B cell (primary cell): ENCODE measurements around the gene SLC2A4RG. TPM values are rescaled to one million over a fixed set of nuclear protein-coding genes. Genes with fewer than 3 reads are reported as not detected.

Experiments used
- ATAC-seq: fragments of 200-7000 bp; cut with Tn5 transposase; one replicate; pipeline ENCODE4 v1.10.0; 2021; ENCODE audit warnings: low read depth, mild to moderate bottlenecking, moderate number of reproducible peaks, moderate library complexity
- CTCF ChIA-PET: fragments of 350-600 bp; sonication (Branson Sonifier 250); formaldehyde crosslinking; loops from one replicate; lab custom pipeline; 2021; ENCODE audit warnings: antibody characterized with exemption, inconsistent platforms; lab: Charles Lee
- POLR2A ChIA-PET: fragments of 350-600 bp; sonication (Branson Sonifier 250); formaldehyde crosslinking; loops from one replicate; lab custom pipeline; 2021; ENCODE audit warnings: antibody characterized with exemption; lab: Charles Lee
- DNase-seq: peaks from one replicate; pipeline ENCODE4 v3.0.0; 2013
- H2AFZ ChIP-seq: 2 replicates; pipeline ENCODE4 v1.6.1; 2012; ENCODE audit warnings: mild to moderate bottlenecking, low read depth, low read length; ENCODE audit not compliant: insufficient read depth, poor library complexity, severe bottlenecking
- H3K27ac ChIP-seq, 2 donors: 1 replicate in 1 of 2; 2 replicates in 1 of 2; pipeline ENCODE4 v1.5.1; 2012 to 2013; ENCODE audit warnings: low read length in 2 of 2, mild to moderate bottlenecking in 2 of 2, moderate library complexity in 1 of 2
- H3K27me3 ChIP-seq, 4 experiments: fragments of 200-600 bp in 1 of 4; sonication (generic) in 1 of 4; replicated peaks in 1 of 4; 1 replicate in 2 of 4; 2 replicates in 2 of 4; pipeline versions ENCODE4 v1.6.1 to v1.7.0; 2013 to 2016; ENCODE audit warnings: low read length in 3 of 4, mild to moderate bottlenecking in 2 of 4, mixed read lengths in 1 of 4, moderate library complexity in 1 of 4; ENCODE audit not compliant: insufficient read depth in 4 of 4, control insufficient read depth in 3 of 4; ENCODE audit errors: control extremely low read depth in 1 of 4
- H3K36me3 ChIP-seq, 2 experiments: replicated peaks in 1 of 2; 1 replicate in 1 of 2; 2 replicates in 1 of 2; pipeline versions ENCODE4 v1.6.1 to v1.7.1; 2013; ENCODE audit warnings: low read length in 1 of 2; ENCODE audit not compliant: insufficient read depth in 2 of 2, control insufficient read depth in 1 of 2; ENCODE audit errors: control extremely low read depth in 1 of 2, extremely low read depth in 1 of 2
- H3K4me1 ChIP-seq, 2 donors: fragments of 200-600 bp in 1 of 2; sonication (generic) in 1 of 2; 1 replicate in 1 of 2; 2 replicates in 1 of 2; pipeline versions ENCODE4 v1.5.1 to v1.6.1; 2013 to 2017; ENCODE audit warnings: low read length in 2 of 2; ENCODE audit not compliant: control insufficient read depth in 2 of 2, insufficient read depth in 2 of 2
- H3K4me2 ChIP-seq: replicated peaks from 2 replicates; pipeline ENCODE3; 2012; ENCODE audit warnings: mild to moderate bottlenecking, low read depth, low read length; ENCODE audit not compliant: poor library complexity, severe bottlenecking
- H3K4me3 ChIP-seq, 5 experiments: fragments of 200-600 bp in 1 of 5; sonication (generic) in 1 of 5; 1 replicate in 3 of 5; 2 replicates in 2 of 5; pipeline versions ENCODE4 v1.5.1 to v1.7.0; 2011 to 2016; ENCODE audit warnings: low read length in 4 of 5, mild to moderate bottlenecking in 4 of 5, low read depth in 2 of 5, control low read depth in 1 of 5, moderate library complexity in 1 of 5; ENCODE audit not compliant: insufficient read depth in 1 of 5; ENCODE audit errors: control extremely low read depth in 1 of 5, extremely low read depth in 1 of 5
- H3K79me2 ChIP-seq: fragments of 200-600 bp; sonication (generic); one replicate; pipeline ENCODE4 v1.6.0; 2016; ENCODE audit warnings: low read length; ENCODE audit not compliant: control insufficient read depth, insufficient read depth
- H3K9ac ChIP-seq: fragments of 200-600 bp; sonication (generic); 2 replicates; pipeline ENCODE4 v1.6.1; 2017; ENCODE audit warnings: mild to moderate bottlenecking, low read length, moderate library complexity
- H3K9me3 ChIP-seq, 3 donors: one replicate each; pipeline versions ENCODE4 v1.6.1 to v1.7.1; 2013; ENCODE audit warnings: low read length in 2 of 3; ENCODE audit not compliant: control insufficient read depth in 2 of 3, insufficient read depth in 1 of 3; ENCODE audit errors: control extremely low read depth in 1 of 3
- H4K20me1 ChIP-seq: 2 replicates; pipeline ENCODE4 v1.6.0; 2012; ENCODE audit warnings: mild to moderate bottlenecking, low read length; ENCODE audit not compliant: insufficient read depth, control insufficient read depth, poor library complexity, severe bottlenecking
- H3K27ac Mint-ChIP-seq: one replicate; pipeline ENCODE4 v1.8.0; 2021; ENCODE audit warnings: mixed read lengths
- H3K27me3 Mint-ChIP-seq: one replicate; pipeline ENCODE4 v1.8.0; 2021; ENCODE audit warnings: mixed read lengths
- H3K4me1 Mint-ChIP-seq: one replicate; pipeline ENCODE4 v1.8.0; 2021; ENCODE audit warnings: mixed read lengths
- H3K4me3 Mint-ChIP-seq: one replicate; pipeline ENCODE4 v1.8.0; 2021; ENCODE audit warnings: mixed read lengths
- H3K9me3 Mint-ChIP-seq: one replicate; pipeline ENCODE4 v1.8.0; 2022; ENCODE audit warnings: mixed read lengths; ENCODE audit not compliant: insufficient read depth
- CTCF ChIP-seq: fragments of 200-600 bp; IDR thresholded peaks from one replicate; pipeline ENCODE4 v1.8.0; 2022; ENCODE audit warnings: antibody characterized with exemption, mild to moderate bottlenecking
- EZH2 ChIP-seq: IDR thresholded peaks from 2 replicates; pipeline ENCODE4 v1.6.1; 2012; ENCODE audit warnings: borderline replicate concordance, low read depth, mild to moderate bottlenecking, moderate library complexity, low read length; ENCODE audit not compliant: insufficient read depth, poor library complexity, severe bottlenecking
- WGBS: methylation state at CpG from one replicate; pipeline ENCODE4 v1.1.5; 2013; ENCODE audit warnings: missing lambda C conversion rate; ENCODE audit not compliant: insufficient coverage; 5-methylcytosine and 5-hydroxymethylcytosine counted together
- intact Hi-C: fragments of 100-400 bp; cut with micrococcal nuclease; formaldehyde crosslinking; loops from one replicate; pipeline ENCODE4 v1.10.0; 2022
- polyA plus RNA-seq: library from polyadenylated mRNA; depleted of rRNA; stranded (reverse); fragments of >200 nt; gene quantifications from 2 replicates; pipeline ENCODE4 v1.2.3, GENCODE V29; 2012
- total RNA-seq, 2 donors: library from RNA; stranded (reverse); fragments of 120-200 nt in 1 of 2; gene quantifications; 1 replicate in 1 of 2; 2 replicates in 1 of 2; pipeline versions ENCODE4 v1.2.3 to v1.2.4, GENCODE V29; 2013 to 2022

SLC2A4RG gene
- total and polyA plus RNA-seq, 2 donors (not counting 1 experiment from before 2014, with no cell fraction given), result 39.7 to 49.4 TPM

GRCh38 chr20:63695424-63696305, 43.9 kb upstream of the SLC2A4RG start:
- Histone ChIP-seq H2AFZ (no peak overlapping the region), H3K36me3 (peaks cover 0 to 5% of the 10 kb centered on the region in 2 experiments), H3K4me3 (no peak overlapping the region), H3K27ac (no peak overlapping the region), H3K9ac (no peak overlapping the region), H4K20me1 (peaks cover 59% of the 10 kb centered on the region), H3K9me3 (peaks cover 0 to 5% (median 0%) of the 10 kb centered on the region in 3 donors), H3K79me2 (peaks cover 33% of the 10 kb centered on the region), H3K27me3 (peaks cover 0 to 3% (median 0%) of the 10 kb centered on the region in 4 experiments), H3K4me1 (peaks cover 18% of the 10 kb centered on the region in 2 donors), H3K4me2 (peak overlapping the region; percentile 74)
- Mint-ChIP-seq H3K27me3 (no peaks in the 10 kb centered on the region), H3K27ac (peak overlapping the region; percentile 41), H3K4me1 (peaks cover 16% of the 10 kb centered on the region), H3K4me3 (peak overlapping the region; percentile 27), H3K9me3 (no peaks in the 10 kb centered on the region)
- no peak for TF ChIP-seq CTCF
- no peak for TF ChIP-seq EZH2
- WGBS, result 82% methylated on average over 25 of the region's 25 CpGs
- ATAC-seq (no peak), DNase-seq (no peak)
- ChIA-PET POLR2A (interaction anchor here (0.6 kb wide), 1 partner anchor 157 kb away, joined by 3 read pairs; no protein-coding TSS in a partner anchor), CTCF (interaction anchor here (1.0 kb wide), 1 partner anchor 114 kb away, joined by 3 read pairs; no protein-coding TSS in a partner anchor)
- intact Hi-C loops, result no loop called here

- peak; percentile 55 for DNase-seq
These were observed 43.3 kb upstream of the SLC2A4RG start for GRCh38 chr20:63696306-63696627.

More at GRCh38 chr20:63696306-63696627, 43.3 kb upstream of the SLC2A4RG start:
- TF ChIP-seq EZH2, result no peak
- TF ChIP-seq CTCF, result no peak
- intact Hi-C loops, result no loop called here
- H3K9me3 ChIP-seq, result peaks cover 0 to 5% (median 0%) of the 10 kb centered on the region in 3 donors
- Mint-ChIP-seq H3K9me3 (no peaks in the 10 kb centered on the region), H3K4me3 (peak overlapping the region; percentile 27), H3K4me1 (peaks cover 16% of the 10 kb centered on the region), H3K27me3 (no peaks in the 10 kb centered on the region), H3K27ac (peak overlapping the region; percentile 41)
- WGBS, result 7% methylated on average over 6 of the region's 6 CpGs
- peaks cover 39% of the 10 kb centered on the region for H3K79me2 ChIP-seq
- H3K4me2 ChIP-seq, result peak overlapping the region; percentile 74
- peak; percentile 68 for ATAC-seq
- no peak overlapping the region for H3K27ac ChIP-seq
- H3K36me3 ChIP-seq, result peaks cover 0 to 5% of the 10 kb centered on the region in 2 experiments
- peaks cover 65% of the 10 kb centered on the region for H4K20me1 ChIP-seq
- peak overlapping the region; percentile 27 for H3K9ac ChIP-seq
- ChIA-PET CTCF (interaction anchor here (1.0 kb wide), 1 partner anchor 114 kb away, joined by 3 read pairs; no protein-coding TSS in a partner anchor), POLR2A (interaction anchor here (0.6 kb wide), 1 partner anchor 158 kb away, joined by 3 read pairs; no protein-coding TSS in a partner anchor)
- peaks cover 0 to 3% (median 0%) of the 10 kb centered on the region in 4 experiments for H3K27me3 ChIP-seq
- H3K4me3 ChIP-seq, result peak overlapping the region in 3 of 5 experiments; percentile 13 to 33 (median 23)
- H3K4me1 ChIP-seq, result peaks cover 18% of the 10 kb centered on the region in 2 donors
- no peak overlapping the region for H2AFZ ChIP-seq
